HG02938 (cell line): Measurements from ENCODE around the gene IMPA2.

ENCODE experiments used
- ATAC-seq: cut with Tn5 transposase; IDR thresholded peaks from one replicate; pipeline ENCODE4 v1.9.1; 2021; ENCODE audit warnings: mild to moderate bottlenecking, moderate library complexity; ENCODE audit not compliant: unreplicated experiment

Gene IMPA2

GRCh38 chr18:11987527-11987926 lies 6.2 kb downstream of the IMPA2 start:
- ATAC-seq = no peak

- no peak for ATAC-seq
These were observed 7.9 kb downstream of the IMPA2 start for GRCh38 chr18:11989174-11989573.

- no peak for ATAC-seq
These were observed 8.7 kb downstream of the IMPA2 start for GRCh38 chr18:11989966-11990380.

GRCh38 chr18:11990539-11990938 lies 9.2 kb downstream of the IMPA2 start:
- ATAC-seq = no peak

GRCh38 chr18:11991021-11991795 lies 9.9 kb downstream of the IMPA2 start:
- no peak for ATAC-seq

GRCh38 chr18:11992096-11992790 lies 10.9 kb downstream of the IMPA2 start:
- no peak for ATAC-seq

- ATAC-seq = no peak
These were observed 12.1 kb downstream of the IMPA2 start for GRCh38 chr18:11993264-11993916.

GRCh38 chr18:11994336-11994702 lies 13.0 kb downstream of the IMPA2 start:
- ATAC-seq = no peak

GRCh38 chr18:11994703-11995444 lies 13.6 kb downstream of the IMPA2 start:
- no peak for ATAC-seq

- ATAC-seq = no peak
These were observed 14.3 kb downstream of the IMPA2 start for GRCh38 chr18:11995445-11996189.

GRCh38 chr18:11996190-11996754 lies 15.0 kb downstream of the IMPA2 start:
- no peak for ATAC-seq

- ATAC-seq = no peak
These were observed 15.6 kb downstream of the IMPA2 start for GRCh38 chr18:11996907-11997306.

- no peak for ATAC-seq
These were observed 16.2 kb downstream of the IMPA2 start for GRCh38 chr18:11997466-11997865.

- no peak for ATAC-seq
These were observed 16.9 kb downstream of the IMPA2 start for GRCh38 chr18:11998193-11998592.

- ATAC-seq = no peak
These were observed 18.1 kb downstream of the IMPA2 start for GRCh38 chr18:11999429-11999828.

GRCh38 chr18:12000072-12000659 lies 18.9 kb downstream of the IMPA2 start:
- no peak for ATAC-seq

GRCh38 chr18:12001421-12001820 lies 20.1 kb downstream of the IMPA2 start:
- no peak for ATAC-seq

GRCh38 chr18:12003894-12004293 lies 22.6 kb downstream of the IMPA2 start:
- ATAC-seq = no peak

GRCh38 chr18:12005538-12006487 lies 24.5 kb downstream of the IMPA2 start:
- ATAC-seq = no peak
